Skeletal muscle satellite cell (primary cell): Measurements from ENCODE around the gene TNN. TPM values are rescaled to one million over a fixed set of nuclear protein-coding genes. Genes with fewer than 3 reads are reported as not detected.

ENCODE experiments used
- small RNA-seq: library from RNA; depleted of rRNA; stranded (forward); fragments of <200 nt; gene quantifications from one replicate; pipeline ENCODE3, GENCODE V24; 2012

TNN gene

Small RNAs within 50 kb of the gene (small RNA-seq; reads per million reads assigned to genes)
- not detected for gene RF00019
